Mesothelial cell of epicardium (in vitro differentiated cells): ENCODE measurements around the gene CCDC28B. TPM values are rescaled to one million over a fixed set of nuclear protein-coding genes. Genes with fewer than 3 reads are reported as not detected.
A peak's percentile ranks its signal among the peaks of the same experiment; 100 is the strongest.

Source experiments
- DNase-seq, 2 experiments: peaks; one replicate each; pipeline ENCODE4 v3.0.0; 2021; ENCODE audit warnings: low spot score in 2 of 2; ENCODE audit not compliant: unreplicated experiment in 2 of 2
- H3K27ac Mint-ChIP-seq: 2 replicates; pipeline ENCODE4 v1.8.0; 2021; ENCODE audit warnings: mixed read lengths
- H3K27me3 Mint-ChIP-seq: 2 replicates; pipeline ENCODE4 v1.8.0; 2021; ENCODE audit warnings: low read depth, mixed read lengths
- H3K36me3 Mint-ChIP-seq: 2 replicates; pipeline ENCODE4 v1.8.0; 2021; ENCODE audit warnings: mixed read lengths
- H3K4me1 Mint-ChIP-seq: 2 replicates; pipeline ENCODE4 v1.8.0; 2021; ENCODE audit warnings: mixed read lengths
- H3K4me3 Mint-ChIP-seq: 2 replicates; pipeline ENCODE4 v1.8.0; 2021; ENCODE audit warnings: mild to moderate bottlenecking, moderate library complexity, mixed read lengths
- H3K9me3 Mint-ChIP-seq: 2 replicates; pipeline ENCODE4 v1.8.0; 2021; ENCODE audit warnings: mixed read lengths
- CTCF ChIP-seq: fragments of 200-600 bp; sonication (generic); IDR thresholded peaks from one replicate; pipeline ENCODE4 v1.5.0; 2021; ENCODE audit warnings: antibody characterized with exemption; ENCODE audit not compliant: unreplicated experiment
- total RNA-seq: library from RNA; stranded (reverse); gene quantifications from 3 replicates; pipeline ENCODE4 v1.2.1, GENCODE V29; 2021

CCDC28B gene
- total RNA-seq, 1 donor from 2014 or later: 21.6 TPM

GRCh38 chr1:32231843-32232432 is 31.5 kb downstream of the CCDC28B start:
- H3K9me3 Mint-ChIP-seq: no peaks in the 10 kb centered on the region
- peak overlapping the region; percentile 51 for H3K27ac Mint-ChIP-seq
- TF ChIP-seq CTCF: no peak
- no peak for DNase-seq
- no peaks in the 10 kb centered on the region for H3K4me1 Mint-ChIP-seq
- no peak overlapping the region for H3K4me3 Mint-ChIP-seq
- H3K27me3 Mint-ChIP-seq: no peaks in the 10 kb centered on the region
- H3K36me3 Mint-ChIP-seq: peaks cover 29% of the 10 kb centered on the region

GRCh38 chr1:32232558-32233304 is 32.3 kb downstream of the CCDC28B start:
- DNase-seq: no peak
- Mint-ChIP-seq H3K36me3 (peaks cover 27% of the 10 kb centered on the region), H3K4me1 (no peaks in the 10 kb centered on the region), H3K27ac (peak overlapping the region; percentile 51), H3K27me3 (no peaks in the 10 kb centered on the region), H3K4me3 (no peak overlapping the region), H3K9me3 (no peaks in the 10 kb centered on the region)
- TF ChIP-seq CTCF: no peak

GRCh38 chr1:32234792-32235191 is 34.4 kb downstream of the CCDC28B start:
- peaks cover 9% of the 10 kb centered on the region for H3K4me1 Mint-ChIP-seq
- no peaks in the 10 kb centered on the region for H3K9me3 Mint-ChIP-seq
- H3K27me3 Mint-ChIP-seq: no peaks in the 10 kb centered on the region
- no peak overlapping the region for H3K4me3 Mint-ChIP-seq
- DNase-seq: no peak
- H3K27ac Mint-ChIP-seq: no peak overlapping the region
- H3K36me3 Mint-ChIP-seq: peaks cover 13% of the 10 kb centered on the region
- no peak for TF ChIP-seq CTCF

GRCh38 chr1:32239337-32239736 is 38.9 kb downstream of the CCDC28B start:
- peaks cover 2% of the 10 kb centered on the region for H3K36me3 Mint-ChIP-seq
- peak overlapping the region; percentile 79 for H3K4me3 Mint-ChIP-seq
- H3K27me3 Mint-ChIP-seq: no peaks in the 10 kb centered on the region
- H3K9me3 Mint-ChIP-seq: no peaks in the 10 kb centered on the region
- DNase-seq: no peak
- peak overlapping the region; percentile 27 for H3K27ac Mint-ChIP-seq
- H3K4me1 Mint-ChIP-seq: peaks cover 25% of the 10 kb centered on the region
- no peak for TF ChIP-seq CTCF

GRCh38 chr1:32239790-32240139 is 39.4 kb downstream of the CCDC28B start:
- peaks cover 25% of the 10 kb centered on the region for H3K4me1 Mint-ChIP-seq
- peak overlapping the region; percentile 43 for H3K27ac Mint-ChIP-seq
- peak overlapping the region; percentile 79 for H3K4me3 Mint-ChIP-seq
- no peaks in the 10 kb centered on the region for H3K27me3 Mint-ChIP-seq
- peaks cover 2% of the 10 kb centered on the region for H3K36me3 Mint-ChIP-seq
- no peak for TF ChIP-seq CTCF
- no peaks in the 10 kb centered on the region for H3K9me3 Mint-ChIP-seq
- DNase-seq: peak in 1 of 2 experiments; percentile 41
